Body of pancreas (tissue), 4 donors: ENCODE results near the gene SORCS2.

Source experiments
- CTCF ChIP-seq, 7 experiments: fragments of 450-650 bp in 4 of 7; fragments of 200-600 bp in 3 of 7; sonication (generic) in 3 of 7; IDR thresholded peaks; one replicate each; pipeline ENCODE4 v1.5.1; 2016 to 2019; ENCODE audit warnings: antibody characterized with exemption in 7 of 7
- POLR2A ChIP-seq, 3 donors: fragments of 450-650 bp; IDR thresholded peaks; one replicate each; pipeline ENCODE4 v1.6.1; 2016; ENCODE audit warnings: antibody characterized with exemption in 3 of 3, mild to moderate bottlenecking in 2 of 3

GRCh38 chr4:7640136-7640535 lies 447.8 kb downstream of the SORCS2 start:
- TF ChIP-seq CTCF (IDR thresholded peaks at IDR 0.05) (no peak), POLR2A (IDR thresholded peaks at IDR 0.05) (no peak)
